GM20000 (cell line): ENCODE data around the gene GFI1B.
"Not testable (repeated sequence)": the region's sequence is repeated elsewhere in the genome, so short reads cannot be mapped to it uniquely, and the experiment has no call there.

Experiments used
- DNase-seq: peaks from one replicate; pipeline ENCODE4 v3.0.0; 2012; ENCODE audit warnings: low spot score
- TF ChIP-seq, protein P1 (sequence below): IDR thresholded peaks from 2 replicates; pipeline ENCODE4 v1.5.1; 2012; ENCODE audit warnings: mild to moderate bottlenecking, control low read depth; ENCODE audit errors: extremely low read depth, missing control alignments

GFI1B gene

DNA sequence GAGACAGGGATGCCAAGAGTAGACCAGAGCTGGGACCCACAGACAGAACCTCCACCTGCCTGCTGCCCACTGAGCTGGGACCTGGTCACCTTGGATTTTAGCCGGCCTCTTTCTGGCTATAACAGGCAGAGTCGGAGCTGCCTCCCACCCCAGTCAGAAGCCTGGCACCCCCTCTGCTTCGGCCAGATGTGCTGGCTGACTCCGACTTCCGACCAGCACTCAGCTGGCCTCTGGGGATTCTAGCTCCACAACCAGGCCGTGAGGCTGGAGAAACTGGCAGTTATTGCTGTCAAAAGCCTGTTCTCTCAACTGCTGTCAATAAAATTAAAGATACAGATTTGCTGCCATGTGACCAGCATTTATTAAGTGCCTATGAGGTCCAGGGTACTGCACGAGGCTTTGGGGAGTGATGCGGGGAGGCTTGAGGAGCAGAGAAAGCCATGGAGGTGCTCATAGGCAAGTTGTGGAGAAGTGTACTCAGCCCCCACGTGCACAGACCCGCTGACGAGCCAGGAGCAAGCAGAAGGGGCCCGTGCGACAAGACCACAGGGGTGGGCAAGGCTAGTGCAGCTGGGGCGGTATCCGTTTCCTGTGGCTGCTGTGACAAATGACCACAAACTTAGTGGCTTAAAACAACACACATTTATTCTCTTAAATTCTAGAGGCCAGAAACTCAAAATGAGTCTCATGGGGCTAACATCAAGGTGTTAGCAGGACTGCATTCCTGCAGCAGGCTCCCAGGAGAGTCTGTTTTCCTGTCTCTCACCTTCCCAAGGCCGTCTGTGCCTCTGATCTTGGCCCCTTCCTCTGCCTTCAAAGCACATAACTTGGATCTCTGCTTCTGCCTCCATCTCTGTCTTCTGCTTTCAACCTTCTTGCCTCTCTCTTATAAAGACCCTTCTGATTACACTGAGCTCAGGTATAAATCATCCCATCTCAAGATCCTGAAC is 13.1 kb downstream of the GFI1B start:
- TF ChIP-seq, protein P1, sequence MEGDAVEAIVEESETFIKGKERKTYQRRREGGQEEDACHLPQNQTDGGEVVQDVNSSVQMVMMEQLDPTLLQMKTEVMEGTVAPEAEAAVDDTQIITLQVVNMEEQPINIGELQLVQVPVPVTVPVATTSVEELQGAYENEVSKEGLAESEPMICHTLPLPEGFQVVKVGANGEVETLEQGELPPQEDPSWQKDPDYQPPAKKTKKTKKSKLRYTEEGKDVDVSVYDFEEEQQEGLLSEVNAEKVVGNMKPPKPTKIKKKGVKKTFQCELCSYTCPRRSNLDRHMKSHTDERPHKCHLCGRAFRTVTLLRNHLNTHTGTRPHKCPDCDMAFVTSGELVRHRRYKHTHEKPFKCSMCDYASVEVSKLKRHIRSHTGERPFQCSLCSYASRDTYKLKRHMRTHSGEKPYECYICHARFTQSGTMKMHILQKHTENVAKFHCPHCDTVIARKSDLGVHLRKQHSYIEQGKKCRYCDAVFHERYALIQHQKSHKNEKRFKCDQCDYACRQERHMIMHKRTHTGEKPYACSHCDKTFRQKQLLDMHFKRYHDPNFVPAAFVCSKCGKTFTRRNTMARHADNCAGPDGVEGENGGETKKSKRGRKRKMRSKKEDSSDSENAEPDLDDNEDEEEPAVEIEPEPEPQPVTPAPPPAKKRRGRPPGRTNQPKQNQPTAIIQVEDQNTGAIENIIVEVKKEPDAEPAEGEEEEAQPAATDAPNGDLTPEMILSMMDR = no peak
- DNase-seq = peak; percentile 38

- TF ChIP-seq, protein P1 = no peak
- no peak for DNase-seq
Observed at GRCh38 chr9:132993511-132993939, 15.0 kb downstream of the GFI1B start.

DNA sequence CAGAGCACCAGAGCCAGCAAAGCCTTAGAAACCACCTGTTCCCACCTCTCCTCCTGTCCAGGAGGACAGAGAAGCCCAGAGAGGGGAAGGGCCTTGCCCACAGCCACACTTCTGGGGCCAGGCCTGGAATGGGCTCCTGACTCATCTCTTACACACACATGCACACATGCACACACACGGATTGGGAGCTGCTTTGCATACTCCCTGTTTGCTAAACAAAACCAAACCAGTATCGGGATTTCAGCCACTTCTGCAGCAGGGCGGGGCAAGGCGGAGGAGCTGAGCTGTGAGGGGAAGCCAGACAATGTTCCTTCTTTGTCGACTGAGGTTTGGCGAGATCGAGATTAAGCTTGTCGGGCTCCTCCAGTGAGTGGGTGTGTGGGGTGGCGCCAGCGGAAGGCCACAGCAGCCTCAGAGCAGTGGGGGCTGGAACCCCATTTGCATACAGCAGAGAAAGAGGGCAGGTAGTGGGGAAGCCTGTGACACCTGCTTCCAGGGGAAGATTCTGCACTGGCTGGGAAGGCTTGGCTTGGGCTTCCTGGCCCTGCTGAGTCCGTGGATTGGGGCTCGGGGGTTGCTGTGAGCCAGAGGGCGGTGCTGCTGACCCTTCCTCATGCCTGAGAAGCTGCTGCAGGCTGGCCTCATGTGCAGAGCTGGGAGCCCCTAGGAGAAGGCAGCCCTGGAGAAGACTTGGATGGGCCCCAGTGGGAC is 16.1 kb downstream of the GFI1B start:
- TF ChIP-seq, protein P1 = no peak
- DNase-seq = peak; percentile 66

GRCh38 chr9:132995121-132995420 is 16.6 kb downstream of the GFI1B start:
- DNase-seq = no peak
- TF ChIP-seq, protein P1 = no peak

DNA sequence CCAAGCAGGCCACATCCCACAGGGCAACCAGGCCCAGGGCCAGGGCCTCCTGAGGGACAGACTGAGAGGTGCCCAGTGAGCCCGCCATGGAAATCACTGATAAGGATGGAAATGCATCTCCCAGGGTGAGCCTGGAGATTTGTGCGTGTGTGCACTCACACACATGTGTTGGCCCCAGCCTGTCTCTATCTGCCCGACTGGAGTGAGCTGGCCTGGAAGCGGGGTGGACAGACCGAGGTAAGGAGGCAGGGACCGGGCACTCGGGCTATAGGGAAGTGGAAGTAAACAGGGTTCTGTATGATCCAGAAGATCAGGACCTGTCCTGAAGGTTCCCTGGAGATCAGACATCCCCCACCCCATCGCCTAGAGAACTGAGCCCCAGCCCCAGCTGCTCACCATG is 17.4 kb downstream of the GFI1B start:
- TF ChIP-seq, protein P1 = no peak
- no peak for DNase-seq

DNA sequence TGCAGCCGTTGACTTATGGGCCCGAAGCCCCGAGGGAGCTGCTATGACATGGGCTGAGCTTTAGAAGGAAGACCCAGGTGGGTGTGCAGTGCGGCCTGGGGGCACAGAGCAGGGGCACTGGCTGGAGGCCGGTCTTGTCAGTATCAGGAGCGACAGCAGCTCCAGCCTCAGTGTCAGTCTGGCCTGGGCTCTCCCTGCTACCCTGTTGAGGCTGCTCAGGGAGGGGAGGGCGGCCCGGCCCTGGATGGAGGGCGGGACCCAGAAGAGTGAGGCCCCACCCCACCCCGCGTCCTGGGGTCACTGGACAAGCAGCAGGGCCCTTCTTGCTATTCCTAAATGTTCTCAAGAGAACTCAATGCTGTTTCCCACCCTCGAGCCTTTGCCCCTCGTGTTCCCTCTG is 18.0 kb downstream of the GFI1B start:
- TF ChIP-seq, protein P1 = no peak
- DNase-seq = no peak

- no peak for DNase-seq
Observed at GRCh38 chr9:132997591-132997990, 19.1 kb downstream of the GFI1B start.

GRCh38 chr9:132998221-132998620 is 19.7 kb downstream of the GFI1B start:
- DNase-seq = not testable (repeated sequence)

More at GRCh38 chr9:132997591-132997990, 19.1 kb downstream of the GFI1B start:
- TF ChIP-seq, protein P1 = no peak
